ENCODE data around the gene BIN1. TPM values are rescaled to one million over a fixed set of nuclear protein-coding genes. Genes with fewer than 3 reads are reported as not detected.

Gene BIN1
- total and polyA plus RNA-seq, 2 donors (not counting 1 experiment from before 2014, with no cell fraction given) = 90.6 to 92.3 TPM

- CTCF ChIA-PET = interaction anchor here (0.9 to 4.3 kb wide), 5 partner anchors 11 to 410 kb away, joined by 3 to 42 read pairs (median 11); no protein-coding TSS in a partner anchor
- peaks cover 91% of the 10 kb centered on the region for H4K20me1 ChIP-seq (ENCODE audit: control insufficient read depth, insufficient read depth, low read length, poor library complexity, severe bottlenecking)
- H3K9me3 ChIP-seq (ENCODE audit: control extremely low read depth in 1 of 3, control insufficient read depth in 2 of 3, insufficient read depth in 1 of 3, low read length in 2 of 3) = no peaks in the 10 kb centered on the region
- DNase-seq = no peak
- H3K4me3 ChIP-seq (ENCODE audit: control extremely low read depth in 1 of 5, extremely low read depth in 1 of 5, insufficient read depth in 1 of 5, low read depth in 2 of 5, low read length in 4 of 5) = no peak overlapping the region
- H3K27ac Mint-ChIP-seq = peak overlapping the region; percentile 65
- no peak overlapping the region for H3K9ac ChIP-seq (ENCODE audit: low read length)
- peaks cover 0 to 8% of the 10 kb centered on the region in 2 donors for H3K4me1 ChIP-seq (ENCODE audit: control insufficient read depth in 2 of 2, insufficient read depth in 2 of 2, low read length in 2 of 2)
- H3K9me3 Mint-ChIP-seq (ENCODE audit: insufficient read depth) = no peaks in the 10 kb centered on the region
- no peaks in the 10 kb centered on the region for H3K27me3 Mint-ChIP-seq
- peaks cover 18% of the 10 kb centered on the region for H3K4me1 Mint-ChIP-seq
- POLR2A ChIA-PET = no interaction called here
- H3K27ac ChIP-seq (ENCODE audit: low read length in 2 of 2) = peak overlapping the region in 1 of 2 donors; percentile 34
- intact Hi-C loops (cut with micrococcal nuclease) = no loop called here
- H3K79me2 ChIP-seq (ENCODE audit: control insufficient read depth, insufficient read depth, low read length) = peaks cover 25% of the 10 kb centered on the region
- TF ChIP-seq CTCF (IDR thresholded peaks at IDR 0.05) (no peak), EZH2 (IDR thresholded peaks at IDR 0.05; ENCODE audit: borderline replicate concordance, insufficient read depth, low read depth, low read length, poor library complexity, severe bottlenecking) (no peak)
- H2AFZ ChIP-seq (ENCODE audit: insufficient read depth, low read depth, low read length, poor library complexity, severe bottlenecking) = no peak overlapping the region
- no peak for ATAC-seq (ENCODE audit: low read depth)
- no peak overlapping the region for H3K4me3 Mint-ChIP-seq
- no peaks in the 10 kb centered on the region for H3K27me3 ChIP-seq (replicated peaks in 1 of 4; ENCODE audit: control extremely low read depth in 1 of 4, control insufficient read depth in 3 of 4, insufficient read depth in 4 of 4, low read length in 3 of 4)
- 52% methylated on average over 9 of the region's 11 CpGs for WGBS (ENCODE audit: insufficient coverage)
- peaks cover 0 to 75% of the 10 kb centered on the region in 2 experiments for H3K36me3 ChIP-seq (replicated peaks in 1 of 2; ENCODE audit: control extremely low read depth in 1 of 2, control insufficient read depth in 1 of 2, extremely low read depth in 1 of 2, insufficient read depth in 2 of 2, low read length in 1 of 2)
- H3K4me2 ChIP-seq (replicated peaks; ENCODE audit: low read depth, low read length, poor library complexity, severe bottlenecking) = no peak overlapping the region
Observed at GRCh38 chr2:127069536-127069935, 37.4 kb downstream of the BIN1 start.

- Histone ChIP-seq H2AFZ (ENCODE audit: insufficient read depth, low read depth, low read length, poor library complexity, severe bottlenecking) (no peak overlapping the region), H3K27ac (ENCODE audit: low read length in 2 of 2) (no peak overlapping the region), H3K9ac (ENCODE audit: low read length) (no peak overlapping the region), H3K4me3 (ENCODE audit: control extremely low read depth in 1 of 5, extremely low read depth in 1 of 5, insufficient read depth in 1 of 5, low read depth in 2 of 5, low read length in 4 of 5) (no peak overlapping the region), H3K9me3 (ENCODE audit: control extremely low read depth in 1 of 3, control insufficient read depth in 2 of 3, insufficient read depth in 1 of 3, low read length in 2 of 3) (no peaks in the 10 kb centered on the region), H3K36me3 (replicated peaks in 1 of 2; ENCODE audit: control extremely low read depth in 1 of 2, control insufficient read depth in 1 of 2, extremely low read depth in 1 of 2, insufficient read depth in 2 of 2, low read length in 1 of 2) (peaks cover 0 to 73% of the 10 kb centered on the region in 2 experiments), H3K4me2 (replicated peaks; ENCODE audit: low read depth, low read length, poor library complexity, severe bottlenecking) (no peak overlapping the region), H3K79me2 (ENCODE audit: control insufficient read depth, insufficient read depth, low read length) (peaks cover 19% of the 10 kb centered on the region), H3K4me1 (ENCODE audit: control insufficient read depth in 2 of 2, insufficient read depth in 2 of 2, low read length in 2 of 2) (peaks cover 0 to 8% of the 10 kb centered on the region in 2 donors), H4K20me1 (ENCODE audit: control insufficient read depth, insufficient read depth, low read length, poor library complexity, severe bottlenecking) (peaks cover 91% of the 10 kb centered on the region), H3K27me3 (replicated peaks in 1 of 4; ENCODE audit: control extremely low read depth in 1 of 4, control insufficient read depth in 3 of 4, insufficient read depth in 4 of 4, low read length in 3 of 4) (no peaks in the 10 kb centered on the region)
- no peaks in the 10 kb centered on the region for H3K27me3 Mint-ChIP-seq
- H3K4me3 Mint-ChIP-seq = no peak overlapping the region
- no peak for TF ChIP-seq EZH2 (IDR thresholded peaks at IDR 0.05; ENCODE audit: borderline replicate concordance, insufficient read depth, low read depth, low read length, poor library complexity, severe bottlenecking)
- TF ChIP-seq CTCF (IDR thresholded peaks at IDR 0.05) = no peak
- WGBS (ENCODE audit: insufficient coverage) = 86% methylated on average over 10 of the region's 10 CpGs
- no peak for ATAC-seq (ENCODE audit: low read depth)
- CTCF ChIA-PET = interaction anchor here (0.9 to 4.3 kb wide), 7 partner anchors 12 to 410 kb away, joined by 3 to 42 read pairs (median 10); no protein-coding TSS in a partner anchor
- H3K4me1 Mint-ChIP-seq = peaks cover 16% of the 10 kb centered on the region
- DNase-seq = no peak
- no peak overlapping the region for H3K27ac Mint-ChIP-seq
- H3K9me3 Mint-ChIP-seq (ENCODE audit: insufficient read depth) = no peaks in the 10 kb centered on the region
- intact Hi-C loops (cut with micrococcal nuclease) = no loop called here
- POLR2A ChIA-PET = no interaction called here
Observed at GRCh38 chr2:127069003-127069402, 38.0 kb downstream of the BIN1 start.
